AG09309 (cell line): ENCODE measurements around the gene CFAP20.

ENCODE experiments used
- DNase-seq: peaks from one replicate; pipeline ENCODE4 v3.0.0-alpha.2; 2010; ENCODE audit warnings: low read depth
- H3K4me3 ChIP-seq: 2 replicates; pipeline ENCODE4 v1.5.1; 2011; ENCODE audit warnings: mild to moderate bottlenecking, low read depth, low read length, moderate library complexity; ENCODE audit not compliant: control insufficient read depth
- TF ChIP-seq, protein P1 (sequence below): IDR thresholded peaks from 2 replicates; pipeline ENCODE4 v1.5.1; 2011; ENCODE audit warnings: mild to moderate bottlenecking, low read depth, low read length, inconsistent platforms; ENCODE audit not compliant: insufficient read depth, control insufficient read depth; ENCODE audit errors: missing control alignments

CFAP20 gene

DNA sequence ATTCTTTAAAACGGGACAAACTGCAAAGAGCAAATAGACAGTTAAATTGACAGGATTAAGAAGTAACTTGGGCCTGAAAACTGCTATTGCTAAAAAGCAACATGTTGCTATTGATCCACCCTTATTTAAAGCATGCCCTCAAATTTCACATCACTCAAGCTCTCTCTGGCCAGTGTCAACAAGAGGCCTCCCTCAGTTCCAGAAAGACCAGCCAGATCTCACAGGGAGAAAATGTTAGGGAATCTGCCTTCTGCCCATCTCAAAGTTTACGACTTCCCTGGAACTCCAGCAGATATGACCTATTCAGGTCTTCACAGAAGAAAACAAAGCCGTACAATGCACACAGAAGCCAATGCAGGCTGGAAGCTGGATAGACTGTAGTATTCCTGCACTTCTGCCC, 8.9 kb downstream of the CFAP20 start:
- TF ChIP-seq, protein P1, sequence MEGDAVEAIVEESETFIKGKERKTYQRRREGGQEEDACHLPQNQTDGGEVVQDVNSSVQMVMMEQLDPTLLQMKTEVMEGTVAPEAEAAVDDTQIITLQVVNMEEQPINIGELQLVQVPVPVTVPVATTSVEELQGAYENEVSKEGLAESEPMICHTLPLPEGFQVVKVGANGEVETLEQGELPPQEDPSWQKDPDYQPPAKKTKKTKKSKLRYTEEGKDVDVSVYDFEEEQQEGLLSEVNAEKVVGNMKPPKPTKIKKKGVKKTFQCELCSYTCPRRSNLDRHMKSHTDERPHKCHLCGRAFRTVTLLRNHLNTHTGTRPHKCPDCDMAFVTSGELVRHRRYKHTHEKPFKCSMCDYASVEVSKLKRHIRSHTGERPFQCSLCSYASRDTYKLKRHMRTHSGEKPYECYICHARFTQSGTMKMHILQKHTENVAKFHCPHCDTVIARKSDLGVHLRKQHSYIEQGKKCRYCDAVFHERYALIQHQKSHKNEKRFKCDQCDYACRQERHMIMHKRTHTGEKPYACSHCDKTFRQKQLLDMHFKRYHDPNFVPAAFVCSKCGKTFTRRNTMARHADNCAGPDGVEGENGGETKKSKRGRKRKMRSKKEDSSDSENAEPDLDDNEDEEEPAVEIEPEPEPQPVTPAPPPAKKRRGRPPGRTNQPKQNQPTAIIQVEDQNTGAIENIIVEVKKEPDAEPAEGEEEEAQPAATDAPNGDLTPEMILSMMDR: no peak
- no peak for DNase-seq
- no peak overlapping the region for H3K4me3 ChIP-seq

DNA sequence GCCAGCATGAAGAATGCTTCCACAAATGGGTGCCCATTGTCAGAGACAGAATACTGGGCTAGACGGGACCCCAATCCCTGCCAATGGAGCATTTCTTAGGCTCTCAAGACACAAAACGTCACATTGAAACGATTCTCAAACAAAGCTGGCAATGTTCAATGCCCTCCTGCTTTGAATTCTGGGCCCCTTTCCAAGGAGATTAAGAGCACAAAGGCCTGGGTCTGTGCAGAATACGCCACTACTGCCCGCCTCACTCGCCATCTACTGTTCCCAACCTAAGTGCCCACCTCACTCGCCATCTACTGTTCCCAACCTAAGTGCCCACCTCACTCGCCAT, 9.7 kb downstream of the CFAP20 start:
- DNase-seq: no peak
- no peak overlapping the region for H3K4me3 ChIP-seq
- TF ChIP-seq, protein P1: no peak

DNA sequence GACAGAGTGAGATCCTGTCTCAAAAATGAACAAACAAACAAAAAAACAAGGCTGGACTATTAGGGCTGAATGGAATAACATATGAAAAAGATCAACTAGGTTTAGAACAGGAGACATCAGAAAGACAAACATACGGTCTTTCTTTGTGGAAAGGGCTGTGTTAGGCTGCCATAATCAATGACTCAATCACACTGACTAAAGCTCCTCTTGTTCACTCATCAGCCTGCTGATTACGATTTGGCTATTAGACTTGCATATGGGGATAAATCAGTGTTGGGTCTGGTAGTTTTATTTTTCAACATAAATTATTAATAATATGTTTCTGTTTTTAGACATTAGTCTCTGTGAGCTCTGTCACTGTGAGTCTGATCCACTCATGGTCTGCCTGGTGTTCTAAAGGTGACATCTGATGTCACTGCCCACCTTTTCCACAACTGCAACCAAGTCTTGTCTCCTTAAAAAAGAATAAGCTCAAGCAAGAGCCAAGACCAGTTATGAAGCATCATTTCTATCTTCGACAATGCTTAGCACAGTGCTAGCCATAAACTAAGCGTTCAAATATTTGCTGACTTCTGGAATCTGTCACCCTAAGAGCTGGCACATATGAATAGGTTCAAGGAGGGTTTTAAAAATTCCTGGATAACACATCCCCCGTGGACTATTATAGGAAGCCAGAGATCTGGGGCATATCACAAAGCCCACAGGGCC, 10.2 kb downstream of the CFAP20 start:
- H3K4me3 ChIP-seq: no peak overlapping the region
- TF ChIP-seq, protein P1: no peak
- DNase-seq: no peak

DNA sequence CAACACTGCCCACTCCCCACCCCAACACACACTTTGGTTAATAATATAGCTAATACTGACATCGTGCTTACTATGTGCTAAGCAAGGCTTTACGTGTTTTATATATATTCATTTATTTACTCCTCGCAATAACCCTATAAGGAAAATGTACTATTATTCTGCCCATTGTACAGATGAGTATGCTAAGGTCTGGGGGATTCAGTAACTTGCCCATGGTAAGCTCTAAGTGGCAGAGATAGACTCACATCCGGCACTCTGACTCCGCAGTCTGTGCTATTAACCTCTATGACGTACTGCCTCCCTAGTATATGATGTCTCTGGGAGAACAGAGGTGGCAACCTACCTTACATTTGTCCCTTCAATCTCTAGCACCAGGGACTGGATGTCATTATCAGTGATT, 12.7 kb downstream of the CFAP20 start:
- H3K4me3 ChIP-seq: no peak overlapping the region
- no peak for DNase-seq
- TF ChIP-seq, protein P1: no peak

DNA sequence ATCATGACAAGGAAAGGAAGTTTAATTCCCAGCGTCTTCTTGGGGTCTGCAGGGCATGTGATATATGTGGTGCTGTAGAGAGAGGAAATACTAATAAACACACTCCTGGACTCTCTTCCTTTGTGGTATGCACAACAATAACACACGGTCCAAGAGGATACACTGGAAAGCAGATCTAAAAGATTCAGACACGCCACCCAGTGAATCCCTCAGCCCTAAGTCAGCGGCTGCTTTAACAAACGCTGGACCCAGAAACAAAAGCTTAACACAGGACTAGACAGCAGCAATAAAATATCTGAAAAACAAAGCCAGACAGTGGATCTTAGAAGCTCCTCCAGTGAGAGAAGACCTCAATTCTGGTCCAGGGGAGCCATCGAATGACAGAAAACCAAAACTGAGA, 13.1 kb downstream of the CFAP20 start:
- TF ChIP-seq, protein P1: no peak
- no peak overlapping the region for H3K4me3 ChIP-seq
- DNase-seq: no peak

DNA sequence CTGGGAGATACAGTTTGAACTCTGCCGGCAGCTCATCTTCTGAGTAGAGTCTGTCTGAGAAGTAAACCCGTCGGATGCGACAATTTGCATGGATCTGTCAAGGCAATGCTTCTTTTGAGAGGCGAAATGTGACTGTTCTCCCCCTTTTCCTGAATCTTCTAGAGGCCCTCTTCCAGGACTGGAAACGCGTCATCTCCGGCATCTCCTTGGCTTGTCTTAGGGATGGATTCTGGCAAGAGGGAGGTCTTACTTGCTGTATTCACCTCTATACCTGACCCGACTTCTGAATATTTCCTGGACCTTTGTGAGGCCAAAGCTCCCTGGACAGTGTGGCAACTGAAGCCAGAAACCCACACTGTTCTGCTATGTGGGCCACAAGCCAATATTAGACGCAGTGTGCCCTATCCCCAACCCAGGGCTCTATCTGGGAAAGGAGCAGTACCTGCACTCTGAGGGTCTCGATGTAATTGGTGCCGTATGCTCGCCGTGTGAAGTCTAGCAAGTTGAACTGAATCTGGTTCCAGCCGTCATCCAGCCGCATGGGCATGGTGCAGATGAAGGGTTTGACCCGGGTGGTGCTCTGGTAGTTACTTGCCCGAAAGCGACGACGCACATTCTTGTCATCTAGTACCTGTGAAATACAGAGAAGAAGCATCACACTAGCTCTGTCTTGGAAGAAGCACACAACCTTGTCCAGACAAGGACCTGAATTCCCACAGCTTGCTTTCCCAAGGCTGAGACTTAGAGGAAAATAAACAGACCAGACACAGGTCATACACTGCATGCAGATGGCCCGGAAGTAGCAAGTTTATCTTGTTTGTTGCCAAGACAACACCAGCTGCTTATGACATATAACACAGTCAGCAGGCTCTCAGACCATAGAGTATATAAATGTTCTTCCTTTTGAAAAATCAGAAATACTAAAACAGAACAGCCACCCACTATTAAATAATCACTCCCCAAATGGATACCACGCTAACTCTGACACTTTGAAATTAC, 14.1 kb downstream of the CFAP20 start:
- TF ChIP-seq, protein P1: no peak
- no peak for DNase-seq
- H3K4me3 ChIP-seq: no peak overlapping the region
